Pancreas (tissue), 10 donors: ENCODE results near the gene CLSTN1. TPM values are rescaled to one million over a fixed set of nuclear protein-coding genes. Genes with fewer than 3 reads are reported as not detected.
"Not testable (repeated sequence)": the region's sequence is repeated elsewhere in the genome, so short reads cannot be mapped to it uniquely, and the experiment has no call there.

Experiments used
- ATAC-seq, 4 donors: fragments of 200-7000 bp; cut with Tn5 transposase; one replicate each; pipeline versions ENCODE4 v1.8.0 to v1.9.1; 2020; ENCODE audit warnings: mild to moderate bottlenecking in 4 of 4, moderate library complexity in 4 of 4
- DNase-seq, 6 donors: peaks; one replicate each; pipeline ENCODE4 v3.0.0-alpha.2; 2020
- FAIRE-seq: peaks from 2 replicates; lab custom pipeline; 2012; peaks lifted over from hg19 to GRCh38; lab: Jason Lieb, UNC
- H3K27ac ChIP-seq, 4 donors: fragments of 200-600 bp; sonication (generic); 1 replicate in 3 of 4; 2 replicates in 1 of 4; pipeline versions ENCODE4 v1.5.0 to v1.8.0; 2020
- H3K27me3 ChIP-seq, 4 donors: fragments of 200-600 bp; one replicate each; pipeline ENCODE4 v1.8.0; 2021
- H3K36me3 ChIP-seq, 3 donors: fragments of 200-600 bp; sonication (generic) in 1 of 3; one replicate each; pipeline versions ENCODE4 v1.5.0 to v1.8.0; 2020 to 2021
- H3K4me1 ChIP-seq, 3 donors: fragments of 200-600 bp; one replicate each; pipeline ENCODE4 v1.8.0; 2021
- H3K4me3 ChIP-seq, 4 donors: fragments of 200-600 bp; sonication (generic) in 2 of 4; one replicate each; pipeline versions ENCODE4 v1.5.0 to v1.8.0; 2020 to 2021
- H3K9me3 ChIP-seq, 4 donors: fragments of 200-600 bp; one replicate each; pipeline ENCODE4 v1.8.0; 2021
- WGBS, 2 donors: extraction: QIAGEN DNeasy Blood & Tissue Kit; methylation state at CpG; one replicate each; pipeline ENCODE4 v1.1.7; 2013; 5-methylcytosine and 5-hydroxymethylcytosine counted together
- intact Hi-C, 3 donors: fragments of 100-400 bp; cut with DNase I; formaldehyde crosslinking; loops; one replicate each; pipeline versions ENCODE4 v1.11.1 to v1.14.2; 2022
- polyA plus RNA-seq, 2 donors: library from polyadenylated mRNA; stranded (reverse); fragments of 200-250 nt; gene quantifications; one replicate each; pipeline ENCODE4 v1.2.3, GENCODE V29; 2013
- total RNA-seq, 6 donors: library from RNA; stranded (reverse); fragmentation: NEBNext Ultra II Directional in 4 of 6; extraction: Animal tissue kit (Norgen Biotek cat#: 25700) in 4 of 6; gene quantifications; one replicate each; pipeline versions ENCODE4 v1.2.1 to v1.2.4, GENCODE V29; 2021 to 2023
- TF ChIP-seq, protein P1 (sequence below), 4 donors: fragments of 200-600 bp; sonication (generic) in 3 of 4; IDR thresholded peaks; one replicate each; pipeline versions ENCODE4 v1.5.0 to v1.8.0; 2021; ENCODE audit warnings: antibody characterized with exemption in 4 of 4
- donor health status: healthy with polysubstance abuse.
- donor health status: DM: no; HTN: no; CAD: no; lungs with moderate emphysema.
- donor health status: DM: no; HTN: no; CAD: no.
- donor health status: control.
- donor health status: control.
- donor health status: Bipolar disorder and iron deficiency.
- donor health status: DM: yes; HTN: yes; CAD: no.
- donor health status: DM: no; HTN: no; CAD: no.
- donor health status: DM: no; HTN: no; CAD: no.
- donor health status: DM: yes; HTN: yes; CAD: no.

CLSTN1 gene
- total and polyA plus RNA-seq, 8 donors = 44.2 to 73.5 (median 61.8) TPM

GRCh38 chr1:9805006-9805508 lies 18.7 kb downstream of the CLSTN1 start:
- peak overlapping the region in 1 of 4 donors; percentile 20 for H3K4me3 ChIP-seq
- ATAC-seq = no peak
- DNase-seq = peak in 1 of 6 donors; percentile 6
- WGBS, 2 donors = 41 to 48% methylated on average over 7 of the region's 7 CpGs
- peaks cover 27 to 47% (median 39%) of the 10 kb centered on the region in 3 donors for H3K4me1 ChIP-seq
- TF ChIP-seq, protein P1, sequence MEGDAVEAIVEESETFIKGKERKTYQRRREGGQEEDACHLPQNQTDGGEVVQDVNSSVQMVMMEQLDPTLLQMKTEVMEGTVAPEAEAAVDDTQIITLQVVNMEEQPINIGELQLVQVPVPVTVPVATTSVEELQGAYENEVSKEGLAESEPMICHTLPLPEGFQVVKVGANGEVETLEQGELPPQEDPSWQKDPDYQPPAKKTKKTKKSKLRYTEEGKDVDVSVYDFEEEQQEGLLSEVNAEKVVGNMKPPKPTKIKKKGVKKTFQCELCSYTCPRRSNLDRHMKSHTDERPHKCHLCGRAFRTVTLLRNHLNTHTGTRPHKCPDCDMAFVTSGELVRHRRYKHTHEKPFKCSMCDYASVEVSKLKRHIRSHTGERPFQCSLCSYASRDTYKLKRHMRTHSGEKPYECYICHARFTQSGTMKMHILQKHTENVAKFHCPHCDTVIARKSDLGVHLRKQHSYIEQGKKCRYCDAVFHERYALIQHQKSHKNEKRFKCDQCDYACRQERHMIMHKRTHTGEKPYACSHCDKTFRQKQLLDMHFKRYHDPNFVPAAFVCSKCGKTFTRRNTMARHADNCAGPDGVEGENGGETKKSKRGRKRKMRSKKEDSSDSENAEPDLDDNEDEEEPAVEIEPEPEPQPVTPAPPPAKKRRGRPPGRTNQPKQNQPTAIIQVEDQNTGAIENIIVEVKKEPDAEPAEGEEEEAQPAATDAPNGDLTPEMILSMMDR (IDR thresholded peaks at IDR 0.05) = no peak
- H3K9me3 ChIP-seq = no peaks in the 10 kb centered on the region
- H3K27ac ChIP-seq = peak overlapping the region; percentile 69 to 82 (median 78)
- no peak for FAIRE-seq
- H3K36me3 ChIP-seq = no peaks in the 10 kb centered on the region
- no peaks in the 10 kb centered on the region for H3K27me3 ChIP-seq
- intact Hi-C loops = no loop called here

DNA sequence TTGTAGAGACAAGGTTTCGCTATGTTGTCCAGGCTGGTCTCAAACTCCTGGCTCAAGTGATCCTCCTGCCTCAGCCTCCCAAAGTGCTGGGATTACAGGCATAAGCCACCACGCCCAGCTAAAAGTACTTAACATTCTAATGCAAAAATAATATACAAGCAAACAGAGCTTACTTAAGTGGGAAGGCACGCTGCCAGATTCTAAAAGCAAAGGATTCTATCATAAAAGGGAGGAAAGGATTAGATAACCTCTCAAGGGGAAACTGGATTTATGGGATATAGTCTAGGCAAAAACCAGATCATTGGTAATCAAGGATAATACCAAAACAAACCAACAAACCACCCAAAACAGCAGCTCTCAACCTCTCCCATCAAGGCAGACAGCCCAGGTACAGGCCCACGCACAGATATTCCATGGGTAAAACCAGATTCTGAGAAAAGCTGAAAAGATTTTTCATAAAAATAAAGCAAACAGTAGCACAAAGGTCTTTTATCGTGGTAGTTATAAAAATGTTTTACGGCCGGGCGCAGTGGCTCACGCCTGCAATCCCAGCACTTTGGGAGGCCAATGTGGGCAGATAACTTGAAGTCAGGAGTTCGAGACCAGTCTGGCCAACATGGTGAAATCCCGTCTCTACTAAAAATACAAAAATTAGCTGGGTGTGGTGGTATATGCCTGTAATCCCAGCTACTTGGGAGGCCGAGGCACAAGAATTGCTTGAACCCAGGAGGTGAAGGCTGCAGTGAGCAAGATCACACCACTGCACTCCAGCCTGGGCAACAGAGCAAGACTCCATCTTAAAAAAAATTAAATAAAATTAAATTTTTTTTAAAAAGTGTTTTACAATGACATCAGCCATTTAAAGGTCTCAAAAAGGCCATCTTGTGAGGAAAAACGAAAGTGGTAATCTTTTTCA lies 20.5 kb downstream of the CLSTN1 start:
- ATAC-seq, intact Hi-C loops, FAIRE-seq, H3K27me3 ChIP-seq, H3K4me3 ChIP-seq, H3K9me3 ChIP-seq, H3K36me3 ChIP-seq: not testable (repeated sequence)
- peak overlapping the region; percentile 27 to 82 (median 78) for H3K27ac ChIP-seq
- DNase-seq = peak in 1 of 6 donors; percentile 1
- peaks cover 30 to 38% (median 37%) of the 10 kb centered on the region in 3 donors for H3K4me1 ChIP-seq
- 81 to 83% methylated on average over 13 of the region's 13 CpGs for WGBS, 2 donors

DNA sequence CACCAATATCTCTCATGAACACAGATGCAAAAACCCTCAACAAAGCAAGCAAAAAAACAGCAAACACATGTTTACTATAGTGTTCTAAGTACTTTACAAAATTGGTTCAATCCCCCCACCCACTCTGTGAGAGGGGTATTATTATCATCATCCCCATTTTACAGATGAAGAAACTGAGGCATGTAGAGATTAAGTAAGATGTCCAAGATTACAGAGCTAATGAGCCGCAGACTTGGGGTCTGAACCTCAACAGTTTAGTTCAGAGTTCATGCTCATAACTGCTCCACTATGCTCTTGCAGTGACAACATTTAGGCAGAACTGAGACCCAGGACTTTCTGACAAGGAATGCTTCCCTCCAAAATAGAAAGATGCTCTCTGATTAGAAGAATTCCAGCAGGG lies 21.9 kb downstream of the CLSTN1 start:
- ATAC-seq (no peak), DNase-seq (no peak), FAIRE-seq (no peak)
- intact Hi-C loops = no loop called here
- Histone ChIP-seq H3K4me1 (peaks cover 25 to 44% (median 28%) of the 10 kb centered on the region in 3 donors), H3K4me3 (no peak overlapping the region), H3K36me3 (no peaks in the 10 kb centered on the region), H3K27me3 (no peaks in the 10 kb centered on the region), H3K9me3 (no peaks in the 10 kb centered on the region), H3K27ac (no peak overlapping the region)
- TF ChIP-seq, protein P1 (IDR thresholded peaks at IDR 0.05) = no peak
- WGBS, 2 donors = 98 to 100% methylated on average over 1 of the region's 1 CpG

DNA sequence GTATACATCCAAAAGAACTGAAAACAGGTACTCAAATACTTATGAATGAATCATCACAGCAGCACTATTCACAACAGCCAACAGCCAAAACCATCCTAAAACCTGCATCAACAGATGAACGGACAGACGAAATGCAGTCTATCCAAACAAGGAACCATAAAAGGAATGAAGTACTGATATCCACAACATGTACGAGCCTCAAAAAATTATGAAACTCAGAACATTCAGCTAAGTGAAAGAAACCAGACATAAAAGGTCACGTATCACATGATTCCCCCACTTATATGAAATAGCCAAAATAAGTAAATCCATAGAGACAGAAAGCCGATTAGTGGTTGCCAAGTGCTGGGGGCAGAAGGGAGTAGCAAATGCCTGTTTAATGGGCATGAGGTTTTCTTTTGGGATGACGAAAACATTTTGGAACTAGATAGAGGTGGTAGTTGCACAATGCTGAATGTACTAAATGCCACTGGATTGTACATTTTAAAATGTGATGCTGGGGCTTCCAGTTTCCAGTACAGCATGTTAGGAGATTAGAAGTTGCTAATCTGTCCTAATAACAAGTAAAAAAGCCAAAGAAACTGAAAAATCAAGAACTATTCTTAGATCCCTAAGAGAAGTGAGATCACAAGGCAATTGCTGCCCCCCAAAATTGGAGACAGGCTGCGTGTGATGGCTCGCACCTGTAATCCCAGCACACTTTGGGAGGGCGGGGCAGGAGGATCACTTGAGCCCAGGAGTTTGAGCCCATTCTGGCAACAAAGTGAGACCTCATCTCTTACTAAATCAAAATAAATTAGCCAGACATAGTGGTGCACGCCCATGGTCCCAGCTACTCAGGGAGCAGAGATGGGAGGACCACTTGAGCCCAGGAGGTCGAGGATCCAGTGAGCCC lies 25.3 kb downstream of the CLSTN1 start:
- DNase-seq = peak in 1 of 6 donors; percentile 8
- no peak overlapping the region for H3K27ac ChIP-seq
- H3K9me3 ChIP-seq = no peaks in the 10 kb centered on the region
- TF ChIP-seq, protein P1 (IDR thresholded peaks at IDR 0.05) = no peak
- peaks cover 16 to 32% (median 25%) of the 10 kb centered on the region in 3 donors for H3K4me1 ChIP-seq
- no peak overlapping the region for H3K4me3 ChIP-seq
- WGBS, 2 donors = 76 to 78% methylated on average over 11 of the region's 11 CpGs
- H3K27me3 ChIP-seq = no peaks in the 10 kb centered on the region
- no peaks in the 10 kb centered on the region for H3K36me3 ChIP-seq
- FAIRE-seq = no peak
- peak in 3 of 4 donors; percentile 6 to 39 (median 8) for ATAC-seq
- intact Hi-C loops = no loop called here

DNA sequence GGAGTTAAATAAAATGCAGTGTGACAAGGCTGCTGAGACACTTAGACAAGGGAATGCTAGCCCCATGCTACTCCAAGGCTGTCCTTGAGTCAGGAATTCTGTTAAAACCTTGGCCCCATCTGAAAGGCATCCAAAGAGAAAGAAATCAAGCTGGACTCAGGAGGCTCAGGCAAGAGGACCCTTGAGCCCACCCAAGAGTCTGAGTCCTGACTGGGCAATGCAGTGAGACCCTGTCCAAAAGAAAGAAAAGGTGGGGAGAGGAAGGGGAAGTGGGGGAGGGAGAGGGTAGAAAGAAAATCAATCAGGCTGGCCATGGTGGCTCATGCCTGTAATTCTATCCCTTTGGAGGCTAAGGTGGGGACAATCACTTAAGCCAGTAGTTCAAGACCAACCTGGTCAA lies 26.7 kb downstream of the CLSTN1 start:
- no peak for FAIRE-seq
- no peaks in the 10 kb centered on the region for H3K36me3 ChIP-seq
- no peak for DNase-seq
- no peaks in the 10 kb centered on the region for H3K27me3 ChIP-seq
- H3K4me3 ChIP-seq = no peak overlapping the region
- no peak for ATAC-seq
- peaks cover 12 to 32% (median 20%) of the 10 kb centered on the region in 3 donors for H3K4me1 ChIP-seq
- TF ChIP-seq, protein P1 (IDR thresholded peaks at IDR 0.05) = no peak
- intact Hi-C loops = no loop called here
- peak overlapping the region in 1 of 4 donors; percentile 19 for H3K27ac ChIP-seq
- H3K9me3 ChIP-seq = no peaks in the 10 kb centered on the region
